HG03045 (cell line): Measurements from ENCODE around the gene WBP2.
"Not testable (repeated sequence)": the region's sequence is repeated elsewhere in the genome, so short reads cannot be mapped to it uniquely, and the experiment has no call there.

Experiments used
- ATAC-seq: cut with Tn5 transposase; IDR thresholded peaks from one replicate; pipeline ENCODE4 v1.9.1; 2021; ENCODE audit warnings: mild to moderate bottlenecking, moderate library complexity; ENCODE audit not compliant: unreplicated experiment

Gene WBP2

GRCh38 chr17:75889454-75889853, 34.3 kb upstream of the WBP2 start:
- no peak for ATAC-seq

DNA sequence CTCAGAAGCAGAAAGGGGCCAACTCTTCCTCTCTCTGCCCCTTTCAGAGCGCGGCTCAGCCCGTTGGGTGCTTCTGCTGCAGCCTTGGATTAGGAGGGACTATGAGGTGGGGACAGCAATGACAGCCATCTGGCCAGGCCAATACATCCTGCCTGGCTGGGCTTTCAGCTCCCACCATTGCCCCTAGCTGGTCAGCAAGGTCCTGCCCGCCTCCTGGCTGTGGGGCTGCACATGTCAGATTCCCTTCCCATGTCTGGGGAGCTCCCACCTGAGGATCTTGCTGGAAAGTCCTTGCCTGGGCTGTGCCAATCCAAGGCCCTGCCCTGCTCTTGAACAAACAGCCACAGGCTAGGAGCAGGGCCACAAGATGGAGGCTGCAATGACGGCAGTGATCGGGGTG, 33.3 kb upstream of the WBP2 start:
- ATAC-seq = no peak

- ATAC-seq = not testable (repeated sequence)
These were observed 30.7 kb upstream of the WBP2 start for GRCh38 chr17:75885860-75886259.

- ATAC-seq = no peak
These were observed 30.3 kb upstream of the WBP2 start for GRCh38 chr17:75885431-75885830.

DNA sequence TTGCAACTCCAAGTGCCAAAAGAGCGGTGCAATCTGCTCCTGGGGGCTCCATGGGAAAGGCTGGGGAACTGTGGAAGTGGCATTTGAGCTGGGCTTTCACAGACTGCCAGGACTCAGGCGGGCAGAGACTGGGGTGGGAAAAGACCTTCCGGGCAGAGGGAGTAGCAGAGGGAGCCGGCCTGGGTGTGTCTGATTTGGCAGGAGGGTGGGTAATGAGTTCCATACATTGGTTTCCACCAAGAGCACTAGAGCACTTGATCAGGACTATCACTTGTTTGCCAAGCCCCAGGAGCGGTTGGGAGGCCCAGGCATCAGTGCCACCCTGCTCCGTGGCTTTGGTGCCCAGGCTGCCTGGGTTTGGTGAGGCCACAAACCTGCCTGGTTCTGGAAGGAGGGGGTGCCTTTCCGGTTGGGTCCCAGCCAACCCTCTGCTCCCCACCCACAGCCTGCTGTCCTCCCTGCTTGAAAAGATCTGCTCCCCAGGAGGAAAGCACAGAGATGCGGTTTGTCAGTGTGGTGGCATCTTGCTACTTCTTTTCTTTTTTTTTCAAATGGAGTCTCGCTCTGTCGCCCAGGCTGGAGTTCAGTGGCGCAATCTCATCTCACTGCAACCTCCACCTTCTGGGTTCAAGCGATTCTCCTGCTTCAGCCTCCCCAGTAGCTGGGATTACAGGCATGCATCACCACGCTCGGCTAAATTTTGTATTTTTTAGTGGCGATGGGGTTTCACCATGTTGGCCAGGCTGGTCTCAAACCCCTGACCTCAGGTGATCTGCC, 26.7 kb upstream of the WBP2 start:
- no peak for ATAC-seq

DNA sequence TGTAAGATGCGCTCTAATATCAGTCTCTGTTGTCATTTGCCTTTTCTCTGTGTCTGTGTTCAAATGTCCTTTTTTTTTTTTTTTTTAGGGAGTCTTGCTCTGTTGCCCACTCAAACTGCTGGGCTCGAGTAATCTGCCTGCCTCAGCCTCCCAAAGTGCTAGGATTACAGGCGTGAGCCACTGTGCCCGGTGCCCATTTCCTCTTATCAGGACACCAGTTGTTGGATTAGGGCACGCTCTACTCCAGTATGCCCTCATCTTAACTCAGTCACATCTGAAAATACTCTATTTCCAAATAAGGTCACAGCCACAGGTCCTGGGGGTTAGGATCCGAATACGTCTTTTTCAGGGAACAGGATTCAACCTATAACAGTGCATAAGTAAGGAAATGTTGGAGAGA, 25.1 kb upstream of the WBP2 start:
- no peak for ATAC-seq

DNA sequence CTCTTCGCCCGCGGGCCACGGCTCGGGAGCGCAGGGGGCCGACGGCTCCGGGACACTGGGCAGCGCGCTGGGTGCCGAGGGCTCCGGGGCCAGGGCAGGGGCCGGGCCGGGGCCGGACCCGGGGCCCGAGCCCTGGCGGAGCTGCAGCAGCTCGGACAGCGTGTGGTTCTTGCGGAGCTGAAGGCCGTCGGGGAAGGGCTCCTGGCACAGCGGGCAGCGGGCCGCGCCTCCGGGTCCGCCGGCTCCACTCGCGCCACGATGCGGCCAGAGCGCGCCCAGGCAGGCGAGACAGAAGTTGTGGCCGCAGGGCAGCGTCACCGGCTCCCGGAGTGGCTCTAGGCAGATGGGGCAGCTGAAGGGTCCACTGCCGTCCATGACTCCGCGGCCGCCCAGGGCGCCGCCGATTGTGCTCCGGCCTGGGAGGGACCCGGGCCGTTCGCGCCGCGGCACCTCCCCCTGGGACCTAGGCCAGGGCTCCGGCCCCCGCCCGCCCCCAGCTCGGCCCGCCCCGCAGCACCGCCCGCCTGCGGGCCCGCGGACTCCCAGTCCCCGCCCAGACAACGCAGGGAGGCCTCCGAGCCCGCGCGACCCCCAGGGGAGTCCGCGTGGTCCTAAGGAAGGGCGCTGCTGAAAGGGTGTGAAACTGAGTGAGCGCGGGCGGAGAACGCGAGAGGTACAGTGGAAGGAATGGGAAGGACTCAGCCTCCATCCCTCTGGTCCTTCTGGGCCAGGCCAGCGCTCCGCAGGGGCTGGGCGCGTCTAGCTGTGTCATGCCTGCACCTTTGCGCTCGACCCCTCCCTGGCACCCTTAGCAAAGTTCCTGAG, 23.3 kb upstream of the WBP2 start, which contains the start of gene TRIM47:
Gene TRIM47, minus strand, starts transcription at position 408 of the 825 bp plus-strand sequence. Its CDS starts 33 bp downstream, at position 375.
- ATAC-seq = peak; percentile 9

DNA sequence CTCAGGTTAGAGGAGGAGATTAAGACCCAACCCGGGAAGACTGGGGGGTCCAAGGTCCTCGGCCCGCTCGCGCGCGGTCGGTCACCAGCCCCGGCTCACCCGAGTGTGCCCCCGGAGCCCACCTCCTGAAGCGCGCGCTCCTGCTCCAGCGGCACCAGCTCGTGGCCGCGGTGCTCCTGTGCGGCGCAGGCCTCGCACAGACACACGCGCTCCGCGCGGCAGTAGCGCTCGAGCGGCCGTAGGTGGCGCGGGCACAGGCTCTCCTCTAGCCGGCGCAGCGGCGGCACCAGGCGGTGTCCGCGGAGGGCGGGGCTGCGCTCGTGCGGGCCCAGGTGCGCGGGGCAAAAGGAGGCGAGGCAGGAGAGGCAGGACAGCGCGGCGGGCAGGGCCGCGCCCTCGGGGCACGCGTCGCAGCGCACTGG, 22.6 kb upstream of the WBP2 start:
- ATAC-seq = peak; percentile 44

DNA sequence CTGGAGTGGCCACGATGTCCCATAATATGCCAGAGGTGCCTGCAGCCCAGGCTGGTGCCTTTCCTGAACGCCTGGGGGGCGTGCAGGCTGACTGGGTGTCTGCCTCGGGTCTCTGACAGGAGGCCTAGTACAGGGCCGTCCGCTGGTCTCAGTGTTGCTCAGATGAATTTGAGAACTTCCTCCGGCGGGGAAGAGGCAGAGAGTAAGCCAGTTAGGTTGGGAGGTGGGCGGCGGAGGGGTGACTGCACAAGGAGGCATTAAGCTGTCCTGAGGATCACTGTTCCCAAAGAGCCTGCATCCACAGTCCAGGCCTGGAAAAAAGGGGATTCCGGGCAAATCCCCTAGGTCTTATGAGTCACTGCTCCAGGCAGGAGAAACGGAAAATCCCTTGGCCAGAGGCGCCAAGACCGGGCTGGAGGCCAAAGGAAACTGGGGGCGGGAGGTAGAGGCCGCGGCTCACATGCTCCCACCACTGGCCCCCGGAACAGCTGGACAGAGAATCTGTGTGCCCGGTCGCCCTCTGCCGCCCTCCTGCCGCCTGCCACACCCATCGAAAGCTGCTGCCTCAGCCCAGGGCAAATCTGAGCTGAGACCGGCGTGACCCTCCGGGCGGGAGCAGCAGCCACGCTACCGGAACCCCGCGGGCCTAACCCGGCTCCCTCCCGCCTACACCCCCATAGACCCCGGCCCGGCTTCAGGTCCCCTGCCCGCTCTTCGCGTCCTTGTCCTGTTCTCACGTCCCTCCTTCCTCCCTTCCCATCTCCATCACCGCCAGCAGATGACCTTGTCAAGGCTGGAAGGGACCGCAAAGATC, 22.0 kb upstream of the WBP2 start:
- ATAC-seq = no peak

DNA sequence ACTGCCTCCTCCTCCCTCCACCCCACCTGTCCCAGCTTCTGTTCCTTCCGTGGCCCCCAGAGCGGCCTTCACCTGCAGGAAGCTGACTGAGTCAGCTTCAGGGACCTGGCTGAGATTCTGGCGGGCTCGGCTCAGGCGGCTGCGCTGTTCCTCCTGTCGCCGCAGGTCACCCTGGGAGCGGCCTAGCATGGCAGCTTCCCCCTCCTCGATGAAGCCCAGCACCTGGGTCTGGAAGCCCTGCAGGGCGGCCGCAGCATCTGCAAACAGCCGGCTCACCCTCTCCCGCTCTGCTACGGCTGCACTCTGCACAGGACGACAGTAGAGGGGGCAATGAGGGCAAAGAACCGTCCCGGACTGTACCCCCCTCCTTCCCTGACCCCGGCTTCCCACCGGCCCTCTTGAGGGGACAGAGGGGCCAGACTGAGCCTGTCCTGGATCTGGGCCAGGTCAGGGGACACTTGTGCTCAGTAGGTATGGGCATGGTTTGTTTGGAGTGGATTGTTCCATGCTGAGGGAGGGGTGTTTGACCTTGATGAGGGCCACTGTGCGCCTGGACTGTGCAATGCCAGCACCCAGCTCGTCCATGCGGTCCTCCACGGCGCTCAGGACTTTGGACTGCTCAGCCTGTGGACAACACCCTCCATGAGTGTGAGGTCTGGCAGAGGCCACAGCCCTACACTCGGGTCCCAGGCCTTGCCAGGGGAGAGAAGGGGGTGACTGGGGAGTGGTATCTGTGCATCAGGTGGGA, 21.2 kb upstream of the WBP2 start:
- ATAC-seq = no peak

- ATAC-seq = no peak
These were observed 20.7 kb upstream of the WBP2 start for GRCh38 chr17:75875940-75876189.

- ATAC-seq = no peak
These were observed 20.2 kb upstream of the WBP2 start for GRCh38 chr17:75875182-75875939.

GRCh38 chr17:75874323-75875181, 19.4 kb upstream of the WBP2 start:
- no peak for ATAC-seq

DNA sequence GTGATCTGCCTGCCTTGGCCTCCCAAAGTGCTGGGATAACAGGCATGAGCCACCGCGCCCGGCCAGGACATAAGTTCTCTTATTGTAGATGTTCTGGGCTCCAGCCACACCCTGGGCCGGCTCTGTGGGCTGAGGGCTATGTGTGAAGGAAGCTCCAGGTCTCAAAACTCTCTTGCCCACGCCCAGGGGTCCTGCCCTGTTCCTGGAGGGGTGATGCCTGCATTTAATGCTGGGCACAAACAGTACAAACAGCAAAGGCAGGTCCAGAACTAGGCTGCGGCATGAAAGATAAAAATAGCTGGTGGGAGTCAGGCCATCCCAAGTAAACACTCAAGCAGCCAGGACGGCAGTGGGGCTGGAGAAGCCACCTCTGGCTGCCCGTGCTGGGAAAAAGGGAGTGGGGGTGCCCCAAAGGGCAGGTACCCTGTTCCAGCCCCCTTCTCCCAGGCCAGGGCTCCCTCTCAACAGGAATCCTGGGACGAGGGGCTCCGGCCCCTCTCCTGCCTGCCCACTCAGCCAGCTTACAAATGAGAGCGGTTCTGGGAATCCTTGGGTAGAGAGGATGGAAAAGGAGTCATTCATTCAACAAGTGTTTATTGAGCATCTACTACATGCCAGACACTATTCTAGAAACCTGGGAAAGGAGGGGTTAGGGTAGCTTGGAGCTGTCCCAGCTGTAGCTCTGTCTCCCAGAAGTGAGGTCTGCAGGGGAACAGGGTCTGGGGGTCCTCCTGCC, 18.6 kb upstream of the WBP2 start:
- ATAC-seq = no peak

- no peak for ATAC-seq
These were observed 17.6 kb upstream of the WBP2 start for GRCh38 chr17:75872434-75873351.

GRCh38 chr17:75870228-75870627, 15.1 kb upstream of the WBP2 start:
- not testable (repeated sequence) for ATAC-seq
